Liver (tissue), 9 donors: ENCODE data around the gene CD33. TPM values are rescaled to one million over a fixed set of nuclear protein-coding genes. Genes with fewer than 3 reads are reported as not detected.

Source experiments
- DNase-seq: peaks from one replicate; pipeline ENCODE4 v3.0.0-alpha.2; 2017; ENCODE audit warnings: low spot score
- H3K27ac ChIP-seq, 2 donors: one replicate each; pipeline ENCODE4 v1.7.0; 2013; ENCODE audit warnings: inconsistent platforms in 2 of 2, low read length in 2 of 2, control low read depth in 1 of 2, low read depth in 1 of 2, mild to moderate bottlenecking in 1 of 2
- H3K27me3 ChIP-seq, 4 donors: one replicate each; pipeline versions ENCODE4 v1.6.1 to v1.7.0; 2013; ENCODE audit warnings: low read length in 3 of 4, inconsistent platforms in 1 of 4, mild to moderate bottlenecking in 1 of 4, moderate library complexity in 1 of 4; ENCODE audit not compliant: control insufficient read depth in 4 of 4, insufficient read depth in 4 of 4
- H3K36me3 ChIP-seq, 4 donors: one replicate each; pipeline versions ENCODE4 v1.6.1 to v1.7.0; 2013; ENCODE audit warnings: low read length in 3 of 4, mild to moderate bottlenecking in 3 of 4, low read depth in 1 of 4, moderate library complexity in 1 of 4; ENCODE audit not compliant: control insufficient read depth in 4 of 4, insufficient read depth in 3 of 4
- H3K4me1 ChIP-seq, 4 donors: one replicate each; pipeline versions ENCODE4 v1.6.1 to v1.7.0; 2013; ENCODE audit warnings: low read length in 3 of 4, mild to moderate bottlenecking in 3 of 4, moderate library complexity in 1 of 4; ENCODE audit not compliant: control insufficient read depth in 4 of 4, insufficient read depth in 4 of 4
- H3K4me3 ChIP-seq, 3 donors: one replicate each; pipeline versions ENCODE4 v1.6.1 to v1.7.0; 2013; ENCODE audit warnings: low read length in 3 of 3, control low read depth in 1 of 3, low read depth in 1 of 3, mild to moderate bottlenecking in 1 of 3
- H3K9ac ChIP-seq, 2 donors: one replicate each; pipeline ENCODE4 v1.7.0; 2013; ENCODE audit warnings: low read length in 2 of 2, mild to moderate bottlenecking in 2 of 2, moderate library complexity in 2 of 2, control low read depth in 1 of 2, low read depth in 1 of 2
- H3K9me3 ChIP-seq, 4 donors: one replicate each; pipeline versions ENCODE4 v1.6.1 to v1.7.0; 2013; ENCODE audit warnings: low read length in 3 of 4; ENCODE audit not compliant: control insufficient read depth in 4 of 4
- ATF3 ChIP-seq: IDR thresholded peaks from 2 replicates; pipeline ENCODE4 v1.6.1; 2016; ENCODE audit warnings: antibody characterized with exemption
- CTCF ChIP-seq: fragments of 150-350 bp; IDR thresholded peaks from 2 replicates; pipeline ENCODE4 v1.5.1; 2017; ENCODE audit warnings: improper control_type of control experiment, low read depth, low read length; ENCODE audit not compliant: missing input control
- EGR1 ChIP-seq, 2 donors: IDR thresholded peaks; 2 replicates each; pipeline ENCODE4 v1.6.1; 2016 to 2018; ENCODE audit warnings: antibody characterized with exemption in 2 of 2, low read depth in 2 of 2
- FOXA1 ChIP-seq: IDR thresholded peaks from 2 replicates; pipeline ENCODE4 v1.6.1; 2016; ENCODE audit warnings: antibody characterized with exemption
- GABPA ChIP-seq, 2 donors: IDR thresholded peaks in 1 of 2; conservative IDR thresholded peaks in 1 of 2; 2 replicates each; pipeline ENCODE4 v1.6.1; 2016; ENCODE audit warnings: antibody characterized with exemption in 2 of 2, mild to moderate bottlenecking in 1 of 2, moderate library complexity in 1 of 2
- HNF4A ChIP-seq, 2 donors: conservative IDR thresholded peaks; 2 replicates each; pipeline ENCODE4 v1.6.1; 2016; ENCODE audit warnings: antibody characterized with exemption in 2 of 2, mild to moderate bottlenecking in 2 of 2
- HNF4G ChIP-seq: IDR thresholded peaks from 2 replicates; pipeline ENCODE4 v1.6.1; 2016; ENCODE audit warnings: antibody characterized with exemption
- JUND ChIP-seq, 2 donors: IDR thresholded peaks; 2 replicates each; pipeline ENCODE4 v1.6.1; 2016; ENCODE audit warnings: antibody characterized with exemption in 2 of 2
- MAX ChIP-seq: IDR thresholded peaks from 2 replicates; pipeline ENCODE4 v1.6.1; 2016; ENCODE audit warnings: antibody characterized with exemption
- NR2F2 ChIP-seq: IDR thresholded peaks from 2 replicates; pipeline ENCODE4 v1.6.1; 2016; ENCODE audit warnings: antibody characterized with exemption
- RAD21 ChIP-seq, 2 donors: IDR thresholded peaks; 2 replicates each; pipeline ENCODE4 v1.6.1; 2016; ENCODE audit warnings: antibody characterized with exemption in 2 of 2, mild to moderate bottlenecking in 2 of 2
- RXRA ChIP-seq, 2 donors: IDR thresholded peaks; 2 replicates each; pipeline ENCODE4 v1.6.1; 2017 to 2018; ENCODE audit warnings: antibody characterized with exemption in 2 of 2, mild to moderate bottlenecking in 1 of 2
- SP1 ChIP-seq: IDR thresholded peaks from 2 replicates; pipeline ENCODE4 v1.6.1; 2018; ENCODE audit warnings: antibody characterized with exemption, mild to moderate bottlenecking
- TAF1 ChIP-seq: conservative IDR thresholded peaks from 2 replicates; pipeline ENCODE4 v1.6.1; 2016; ENCODE audit warnings: antibody characterized with exemption, mild to moderate bottlenecking
- YY1 ChIP-seq: IDR thresholded peaks from 2 replicates; pipeline ENCODE4 v1.6.1; 2016; ENCODE audit warnings: antibody characterized with exemption, mild to moderate bottlenecking
- ZBTB33 ChIP-seq: IDR thresholded peaks from 2 replicates; pipeline ENCODE4 v1.6.1; 2016; ENCODE audit warnings: antibody characterized with exemption
- WGBS: extraction: QIAGEN DNeasy Blood & Tissue Kit; methylation state at CpG from one replicate; pipeline ENCODE4 v1.1.7; 2013; 5-methylcytosine and 5-hydroxymethylcytosine counted together
- polyA plus RNA-seq, 2 donors: library from polyadenylated mRNA; stranded (reverse) in 1 of 2; unstranded in 1 of 2; fragments of 200-250 nt in 1 of 2; fragments of >200 nt in 1 of 2; fragmentation: Nextera tagmentation in 1 of 2; extraction: Ambion mirVana in 1 of 2; gene quantifications; one replicate each; pipeline versions ENCODE4 v1.2.1 to v1.2.3, GENCODE V29; 2013 to 2015
- total RNA-seq, 2 donors: library from RNA; depleted of rRNA; stranded (reverse); fragments of >200 nt; gene quantifications; one replicate each; pipeline ENCODE4 v1.2.3, GENCODE V29; 2014
- donor health status: healthy.
- donor health status: healthy.
- donor health status: healthy.
- donor health status: healthy.
- donor health status: healthy.

Gene CD33
- total and polyA plus RNA-seq, 4 donors: 1.3 to 5.1 (median 3.8) TPM

GRCh38 chr19:51194527-51195315, 30.2 kb upstream of the CD33 start:
- Histone ChIP-seq H3K27me3 (peaks cover 0 to 2% (median 0%) of the 10 kb centered on the region in 4 donors), H3K4me3 (no peak overlapping the region), H3K9me3 (no peaks in the 10 kb centered on the region), H3K4me1 (no peaks in the 10 kb centered on the region), H3K27ac (no peak overlapping the region), H3K36me3 (no peaks in the 10 kb centered on the region), H3K9ac (no peak overlapping the region)
- WGBS: 63% methylated on average over 21 of the region's 21 CpGs
- TF ChIP-seq HNF4A (conservative IDR thresholded peaks at IDR 0.05) (no peak), CTCF (no peak), YY1 (no peak), RXRA (IDR thresholded peaks at IDR 0.05) (no peak), TAF1 (no peak), JUND (IDR thresholded peaks at IDR 0.05) (no peak), EGR1 (IDR thresholded peaks at IDR 0.05; ENCODE audit: low read depth in 2 of 2) (no peak), MAX (no peak), ATF3 (no peak)
- no peak for DNase-seq

- Histone ChIP-seq H3K9me3 (no peaks in the 10 kb centered on the region), H3K4me1 (no peaks in the 10 kb centered on the region), H3K36me3 (no peaks in the 10 kb centered on the region), H3K9ac (no peak overlapping the region), H3K27me3 (peaks cover 0 to 2% (median 0%) of the 10 kb centered on the region in 4 donors), H3K4me3 (no peak overlapping the region), H3K27ac (no peak overlapping the region)
- DNase-seq: no peak
- no peak for TF ChIP-seq SP1
- TF ChIP-seq HNF4A (conservative IDR thresholded peaks at IDR 0.05): no peak
- no peak for TF ChIP-seq HNF4G
- TF ChIP-seq GABPA (IDR thresholded peaks at IDR 0.05 in 1 of 2, conservative IDR thresholded peaks at IDR 0.05 in 1 of 2): no peak
- no peak for TF ChIP-seq RXRA (IDR thresholded peaks at IDR 0.05)
- TF ChIP-seq RAD21 (IDR thresholded peaks at IDR 0.05): no peak
- TF ChIP-seq FOXA1: no peak
- no peak for TF ChIP-seq JUND (IDR thresholded peaks at IDR 0.05)
- no peak for TF ChIP-seq NR2F2
- no peak for TF ChIP-seq EGR1 (IDR thresholded peaks at IDR 0.05; ENCODE audit: low read depth in 2 of 2)
- no peak for TF ChIP-seq ZBTB33
- TF ChIP-seq ATF3: no peak
- no peak for TF ChIP-seq CTCF
- TF ChIP-seq YY1: no peak
- WGBS: 83% methylated on average over 9 of the region's 9 CpGs
Measured at GRCh38 chr19:51195316-51195586, 29.6 kb upstream of the CD33 start.
